MM.1S (cell line): ENCODE measurements around the gene INTS6L.

ENCODE experiments used
- DNase-seq: peaks from one replicate; pipeline ENCODE4 v3.0.0-alpha.2; 2015
- H2AFZ ChIP-seq: fragments of 300-600 bp; sonication (generic); 2 replicates; pipeline ENCODE4 v1.6.0; 2016; ENCODE audit warnings: antibody characterized with exemption, low read length
- H3F3A ChIP-seq: fragments of 300-600 bp; sonication (generic); 2 replicates; pipeline ENCODE4 v1.6.1; 2016; ENCODE audit warnings: mild to moderate bottlenecking, antibody characterized with exemption, low read length, moderate library complexity, mixed read lengths; ENCODE audit not compliant: insufficient read depth
- H3K27ac ChIP-seq: fragments of 300-600 bp; sonication (generic); 2 replicates; pipeline ENCODE4 v1.5.1; 2016; ENCODE audit warnings: mild to moderate bottlenecking, low read length
- H3K27me3 ChIP-seq: fragments of 300-600 bp; sonication (generic); replicated peaks from 2 replicates; pipeline ENCODE4 v1.6.0; 2016; ENCODE audit warnings: low read length; ENCODE audit not compliant: insufficient read depth
- H3K36me3 ChIP-seq: fragments of 300-600 bp; sonication (generic); replicated peaks from 2 replicates; pipeline ENCODE4 v1.6.1; 2016; ENCODE audit warnings: mild to moderate bottlenecking, low read length, mixed read lengths; ENCODE audit not compliant: insufficient read depth
- H3K4me1 ChIP-seq: fragments of 300-600 bp; sonication (generic); 2 replicates; pipeline ENCODE4 v1.6.1; 2016; ENCODE audit warnings: low read length, mixed read lengths
- H3K4me2 ChIP-seq: fragments of 300-600 bp; sonication (generic); 2 replicates; pipeline ENCODE4 v1.6.0; 2016; ENCODE audit warnings: low read depth, low read length
- H3K4me3 ChIP-seq: fragments of 300-600 bp; sonication (generic); 2 replicates; pipeline ENCODE4 v1.5.1; 2016; ENCODE audit warnings: low read length, mixed read lengths
- H3K79me2 ChIP-seq: fragments of 300-600 bp; sonication (generic); 2 replicates; pipeline ENCODE4 v1.6.1; 2016; ENCODE audit warnings: mixed run types, low read length, mixed read lengths
- H3K9ac ChIP-seq: fragments of 300-600 bp; sonication (generic); 2 replicates; pipeline ENCODE4 v1.6.1; 2016; ENCODE audit warnings: low read length, mixed read lengths
- H3K9me2 ChIP-seq: fragments of 300-600 bp; sonication (generic); replicated peaks from 2 replicates; pipeline ENCODE4 v1.6.1; 2016; ENCODE audit warnings: mild to moderate bottlenecking, low read length, mixed read lengths; ENCODE audit not compliant: insufficient read depth
- H3K9me3 ChIP-seq: fragments of 300-600 bp; sonication (generic); replicated peaks from 2 replicates; pipeline ENCODE4 v1.6.1; 2016; ENCODE audit warnings: mild to moderate bottlenecking, low read length, mixed read lengths; ENCODE audit not compliant: insufficient read depth
- H4K20me1 ChIP-seq: fragments of 300-600 bp; sonication (generic); 2 replicates; pipeline ENCODE4 v1.6.1; 2016; ENCODE audit warnings: mild to moderate bottlenecking, low read length, moderate library complexity, mixed read lengths; ENCODE audit not compliant: insufficient read depth
- CTCF ChIP-seq: fragments of 300-600 bp; sonication (generic); IDR thresholded peaks from 2 replicates; pipeline ENCODE4 v1.5.1; 2016; ENCODE audit warnings: antibody characterized with exemption, low read length, mixed read lengths
- EZH2 ChIP-seq: fragments of 300-600 bp; sonication (generic); optimal IDR thresholded peaks from 2 replicates; pipeline ENCODE3; 2017; ENCODE audit warnings: low read depth, mild to moderate bottlenecking, antibody characterized with exemption, low read length, mixed read lengths
- EZH2phosphoT487 ChIP-seq: fragments of 300-600 bp; sonication (generic); IDR thresholded peaks from 2 replicates; pipeline ENCODE4 v1.6.1; 2018; ENCODE audit warnings: antibody characterized with exemption, low read length

Gene INTS6L

GRCh38 chrX:135518161-135518560 lies 2.3 kb upstream of the INTS6L start:
- Histone ChIP-seq H3K27me3 (no peaks in the 10 kb centered on the region), H3K36me3 (no peaks in the 10 kb centered on the region), H3K79me2 (no peaks in the 10 kb centered on the region), H4K20me1 (no peaks in the 10 kb centered on the region), H3K4me3 (no peak overlapping the region), H3K9ac (no peak overlapping the region), H3K27ac (no peak overlapping the region), H3K9me3 (no peaks in the 10 kb centered on the region), H3K9me2 (no peaks in the 10 kb centered on the region), H3F3A (peaks cover 8% of the 10 kb centered on the region), H3K4me1 (peaks cover 4% of the 10 kb centered on the region), H3K4me2 (no peak overlapping the region), H2AFZ (no peak overlapping the region)
- no peak for DNase-seq
- TF ChIP-seq CTCF = no peak
- no peak for TF ChIP-seq EZH2phosphoT487
- TF ChIP-seq EZH2 = no peak

- no peaks in the 10 kb centered on the region for H3K27me3 ChIP-seq
These were observed 373 bp upstream of the INTS6L start for GRCh38 chrX:135520022-135520552.

GRCh38 chrX:135521405-135522131 lies 1.1 kb downstream of the INTS6L start:
- H2AFZ ChIP-seq = peak overlapping the region; percentile 50
- no peaks in the 10 kb centered on the region for H3K27me3 ChIP-seq
- no peaks in the 10 kb centered on the region for H3K9me2 ChIP-seq
- peak; percentile 85 for DNase-seq
- no peaks in the 10 kb centered on the region for H3K4me1 ChIP-seq
- no peak for TF ChIP-seq EZH2phosphoT487
- TF ChIP-seq CTCF = no peak
- TF ChIP-seq EZH2 = no peak
- H3K27ac ChIP-seq = peak overlapping the region; percentile 84
- H3K79me2 ChIP-seq = peaks cover 3% of the 10 kb centered on the region; the same call in 1 of the 2 replicates
- H4K20me1 ChIP-seq = no peaks in the 10 kb centered on the region
- H3F3A ChIP-seq = peaks cover 8% of the 10 kb centered on the region
- H3K9me3 ChIP-seq = no peaks in the 10 kb centered on the region
- peak overlapping the region; percentile 77 for H3K4me3 ChIP-seq
- H3K36me3 ChIP-seq = no peaks in the 10 kb centered on the region
- peak overlapping the region; percentile 81 for H3K9ac ChIP-seq
- peak overlapping the region; percentile 67 for H3K4me2 ChIP-seq

More at GRCh38 chrX:135520022-135520552, 373 bp upstream of the INTS6L start:
- H3K9me2 ChIP-seq = no peaks in the 10 kb centered on the region
- H3K36me3 ChIP-seq = no peaks in the 10 kb centered on the region
- H3K4me1 ChIP-seq = no peaks in the 10 kb centered on the region
- no peak for TF ChIP-seq EZH2phosphoT487
- TF ChIP-seq CTCF = no peak
- no peak for TF ChIP-seq EZH2
- no peaks in the 10 kb centered on the region for H3K9me3 ChIP-seq
- H3K79me2 ChIP-seq = no peaks in the 10 kb centered on the region
- peak overlapping the region; percentile 84; the same call in 1 of the 2 replicates for H3K27ac ChIP-seq
- H4K20me1 ChIP-seq = no peaks in the 10 kb centered on the region
- H2AFZ ChIP-seq = peak overlapping the region; percentile 70
- peak overlapping the region; percentile 77 for H3K4me3 ChIP-seq
- H3K9ac ChIP-seq = peak overlapping the region; percentile 45; the same call in 1 of the 2 replicates
- DNase-seq = peak; percentile 17
- peaks cover 8% of the 10 kb centered on the region for H3F3A ChIP-seq
- H3K4me2 ChIP-seq = peak overlapping the region; percentile 63; the same call in 1 of the 2 replicates
